Stomach smooth muscle (tissue), 2 donors: ENCODE measurements around the gene DYRK1A.

Source experiments
- H3K27ac ChIP-seq: one replicate; pipeline ENCODE4 v1.7.0; 2013; ENCODE audit warnings: mild to moderate bottlenecking, low read length, inconsistent platforms
- H3K27me3 ChIP-seq, 2 donors: one replicate each; pipeline ENCODE4 v1.7.0; 2013; ENCODE audit warnings: low read length in 2 of 2; ENCODE audit not compliant: insufficient read depth in 2 of 2, control insufficient read depth in 1 of 2
- H3K36me3 ChIP-seq, 2 donors: one replicate each; pipeline ENCODE4 v1.7.0; 2013; ENCODE audit warnings: low read length in 2 of 2; ENCODE audit not compliant: control insufficient read depth in 2 of 2, insufficient read depth in 2 of 2
- H3K4me1 ChIP-seq: one replicate; pipeline ENCODE4 v1.7.0; 2013; ENCODE audit warnings: low read length; ENCODE audit not compliant: control insufficient read depth, insufficient read depth
- H3K4me3 ChIP-seq, 2 donors: one replicate each; pipeline ENCODE4 v1.7.0; 2013; ENCODE audit warnings: low read length in 2 of 2
- H3K9ac ChIP-seq, 2 donors: one replicate each; pipeline ENCODE4 v1.7.0; 2013; ENCODE audit warnings: low read length in 2 of 2, mild to moderate bottlenecking in 1 of 2
- H3K9me3 ChIP-seq, 2 donors: one replicate each; pipeline ENCODE4 v1.7.0; 2013; ENCODE audit warnings: low read length in 2 of 2; ENCODE audit not compliant: control insufficient read depth in 2 of 2
- donor health status: healthy.
- donor health status: Pancreatic carcinoma.

Gene DYRK1A

GRCh38 chr21:37450445-37450941, 83.9 kb downstream of the DYRK1A start:
- Histone ChIP-seq H3K4me1 (peaks cover 49% of the 10 kb centered on the region), H3K27me3 (no peaks in the 10 kb centered on the region), H3K9ac (no peak overlapping the region), H3K36me3 (peaks cover 0 to 2% of the 10 kb centered on the region in 2 donors), H3K27ac (no peak overlapping the region), H3K4me3 (no peak overlapping the region), H3K9me3 (no peaks in the 10 kb centered on the region)

GRCh38 chr21:37451446-37451845, 84.9 kb downstream of the DYRK1A start:
- Histone ChIP-seq H3K36me3 (peaks cover 0 to 2% of the 10 kb centered on the region in 2 donors), H3K4me1 (peaks cover 52% of the 10 kb centered on the region), H3K9ac (no peak overlapping the region), H3K9me3 (no peaks in the 10 kb centered on the region), H3K4me3 (no peak overlapping the region), H3K27ac (no peak overlapping the region), H3K27me3 (no peaks in the 10 kb centered on the region)

- no peak overlapping the region for H3K9ac ChIP-seq
- no peak overlapping the region for H3K27ac ChIP-seq
- peak overlapping the region; percentile 9 to 44 for H3K4me3 ChIP-seq
- H3K27me3 ChIP-seq: no peaks in the 10 kb centered on the region
- H3K36me3 ChIP-seq: peaks cover 0 to 3% of the 10 kb centered on the region in 2 donors
- H3K9me3 ChIP-seq: no peaks in the 10 kb centered on the region
- H3K4me1 ChIP-seq: peaks cover 52% of the 10 kb centered on the region
Observed at GRCh38 chr21:37452227-37452626, 85.7 kb downstream of the DYRK1A start.

DNA sequence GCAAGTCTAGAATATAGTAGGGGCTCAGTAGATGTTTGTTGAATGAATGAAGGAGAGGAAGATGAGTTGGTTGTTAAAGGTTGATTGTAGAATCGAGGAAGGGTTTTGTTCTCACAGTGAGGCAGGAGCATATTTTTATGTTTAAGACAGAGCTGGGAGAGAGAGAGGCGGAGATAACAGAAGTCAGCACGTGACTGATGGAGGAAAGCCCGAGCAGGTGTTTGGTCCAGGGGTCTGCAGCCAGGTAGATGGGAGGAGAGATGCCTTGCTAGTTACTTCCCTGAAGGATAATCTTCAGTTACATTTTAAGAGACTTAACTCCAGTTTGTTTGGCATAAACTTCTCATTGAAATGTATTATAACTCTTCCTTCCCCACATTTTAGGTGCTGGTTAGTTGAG, 86.8 kb downstream of the DYRK1A start:
- H3K27ac ChIP-seq: no peak overlapping the region
- peaks cover 60% of the 10 kb centered on the region for H3K4me1 ChIP-seq
- no peaks in the 10 kb centered on the region for H3K9me3 ChIP-seq

GRCh38 chr21:37454869-37455503, 88.4 kb downstream of the DYRK1A start:
- Histone ChIP-seq H3K36me3 (peaks cover 0 to 4% of the 10 kb centered on the region in 2 donors), H3K9me3 (no peaks in the 10 kb centered on the region), H3K4me3 (no peak overlapping the region), H3K4me1 (peaks cover 65% of the 10 kb centered on the region), H3K9ac (no peak overlapping the region), H3K27me3 (no peaks in the 10 kb centered on the region), H3K27ac (no peak overlapping the region)

More for the DNA sequence above, 86.8 kb downstream of the DYRK1A start:
- no peak overlapping the region for H3K9ac ChIP-seq
- peaks cover 0 to 4% of the 10 kb centered on the region in 2 donors for H3K36me3 ChIP-seq
- H3K27me3 ChIP-seq: no peaks in the 10 kb centered on the region
- H3K4me3 ChIP-seq: no peak overlapping the region

- Histone ChIP-seq H3K27me3 (no peaks in the 10 kb centered on the region), H3K4me1 (peaks cover 65% of the 10 kb centered on the region), H3K36me3 (peaks cover 0 to 4% of the 10 kb centered on the region in 2 donors), H3K27ac (no peak overlapping the region), H3K4me3 (no peak overlapping the region), H3K9ac (no peak overlapping the region), H3K9me3 (no peaks in the 10 kb centered on the region)
Observed at GRCh38 chr21:37455504-37455911, 88.9 kb downstream of the DYRK1A start.

GRCh38 chr21:37458669-37459276, 92.2 kb downstream of the DYRK1A start:
- no peak overlapping the region for H3K4me3 ChIP-seq
- H3K27me3 ChIP-seq: no peaks in the 10 kb centered on the region
- peaks cover 0 to 4% of the 10 kb centered on the region in 2 donors for H3K36me3 ChIP-seq
- no peaks in the 10 kb centered on the region for H3K9me3 ChIP-seq
- H3K9ac ChIP-seq: no peak overlapping the region
- peaks cover 58% of the 10 kb centered on the region for H3K4me1 ChIP-seq
- no peak overlapping the region for H3K27ac ChIP-seq

- Histone ChIP-seq H3K4me1 (peaks cover 51% of the 10 kb centered on the region), H3K27ac (no peak overlapping the region)
Observed at GRCh38 chr21:37459575-37459974, 93.0 kb downstream of the DYRK1A start.

GRCh38 chr21:37460196-37460595, 93.6 kb downstream of the DYRK1A start:
- H3K9me3 ChIP-seq: no peaks in the 10 kb centered on the region
- no peak overlapping the region for H3K4me3 ChIP-seq
- no peak overlapping the region for H3K27ac ChIP-seq
- peaks cover 0 to 4% of the 10 kb centered on the region in 2 donors for H3K36me3 ChIP-seq
- no peak overlapping the region for H3K9ac ChIP-seq
- no peaks in the 10 kb centered on the region for H3K27me3 ChIP-seq
- peaks cover 46% of the 10 kb centered on the region for H3K4me1 ChIP-seq

More at GRCh38 chr21:37459575-37459974, 93.0 kb downstream of the DYRK1A start:
- Histone ChIP-seq H3K36me3 (peaks cover 0 to 4% of the 10 kb centered on the region in 2 donors), H3K4me3 (no peak overlapping the region), H3K27me3 (no peaks in the 10 kb centered on the region), H3K9me3 (no peaks in the 10 kb centered on the region), H3K9ac (no peak overlapping the region)

GRCh38 chr21:37461479-37461878, 94.9 kb downstream of the DYRK1A start:
- H3K27ac ChIP-seq: no peak overlapping the region
- H3K27me3 ChIP-seq: no peaks in the 10 kb centered on the region
- H3K4me1 ChIP-seq: peaks cover 36% of the 10 kb centered on the region
- no peak overlapping the region for H3K9ac ChIP-seq
- no peak overlapping the region for H3K4me3 ChIP-seq
- no peaks in the 10 kb centered on the region for H3K9me3 ChIP-seq
- H3K36me3 ChIP-seq: peaks cover 0 to 4% of the 10 kb centered on the region in 2 donors
